Measurements from ENCODE around the gene MSI2. TPM values are rescaled to one million over a fixed set of nuclear protein-coding genes. Genes with fewer than 3 reads are reported as not detected.

MSI2 gene
- total RNA-seq, 1 experiment from 2014 or later: 174 TPM

DNA sequence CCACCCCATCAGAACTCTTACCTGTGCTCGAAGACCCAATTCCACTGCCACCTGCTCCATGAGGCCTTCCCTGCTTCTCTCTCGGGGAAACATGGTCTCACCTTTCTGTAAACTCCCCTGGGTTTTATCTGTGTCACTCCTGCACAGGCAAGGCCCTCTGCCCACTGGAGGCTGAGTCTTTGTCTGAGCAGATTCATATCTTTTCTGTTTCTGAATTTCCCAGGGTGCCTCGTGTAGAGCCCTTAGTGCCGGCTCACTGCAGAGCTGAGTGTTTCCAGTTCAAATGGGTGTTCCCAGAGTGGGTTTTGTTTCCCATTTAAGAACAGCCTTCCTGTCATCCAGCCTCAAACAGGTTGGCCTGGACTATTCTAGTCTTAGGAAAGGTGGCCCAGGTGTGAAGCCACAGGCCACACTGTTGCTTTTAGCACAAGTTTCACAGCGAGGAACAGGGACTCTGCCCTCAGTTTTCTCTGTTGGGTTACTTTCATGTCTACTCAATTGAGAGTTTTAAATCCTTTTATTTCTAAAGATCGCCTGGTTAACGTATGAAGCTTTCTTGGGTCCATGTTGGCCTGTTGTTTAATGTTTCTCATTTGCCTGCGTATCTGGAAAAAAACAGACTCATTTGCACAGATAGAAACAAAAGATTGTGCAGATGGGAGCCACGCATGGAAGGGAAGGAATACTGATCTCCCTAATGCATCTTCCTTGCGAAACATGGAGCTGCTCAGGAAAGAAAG is 228.7 kb downstream of the MSI2 start:
- intact Hi-C loops (cut with micrococcal nuclease; ENCODE audit: unreplicated experiment): loop anchor here (5.0 kb wide), 1 partner anchor 32 kb away; no protein-coding TSS in a partner anchor
- no TSS peak for BruUV-seq (replicated peaks)

DNA sequence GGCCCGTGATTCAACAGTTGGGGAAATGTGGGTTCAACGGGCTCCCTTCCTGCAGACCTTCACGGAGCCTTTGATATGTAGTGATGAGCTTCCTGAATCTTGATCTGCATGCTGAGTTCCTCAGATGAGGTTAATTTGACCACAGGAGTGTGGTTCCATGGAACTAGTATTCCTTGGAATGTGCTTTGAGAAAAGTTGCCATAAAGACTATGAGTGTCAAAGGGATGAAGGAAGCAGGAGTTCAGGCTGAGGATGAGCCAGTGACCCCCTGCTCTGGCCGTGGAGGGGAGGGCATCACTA is 229.2 kb downstream of the MSI2 start:
- no peaks in the 10 kb centered on the region for H3K9me3 Mint-ChIP-seq (ENCODE audit: unreplicated experiment)
- Histone ChIP-seq H3K36me3 (ENCODE audit: control insufficient read depth, insufficient read depth, low read length) (no peaks in the 10 kb centered on the region), H3K27me3 (replicated peaks; ENCODE audit: control insufficient read depth, insufficient read depth, low read length) (no peaks in the 10 kb centered on the region), H3K4me3 (ENCODE audit: low read depth, low read length) (no peak overlapping the region), H3K9me3 (no peaks in the 10 kb centered on the region), H3K4me1 (peaks cover 10% of the 10 kb centered on the region; the same call in 1 of the 2 replicates)
- H3K36me3 Mint-ChIP-seq (ENCODE audit: insufficient read depth, unreplicated experiment): peaks cover 35% of the 10 kb centered on the region
- no TSS peak for BruUV-seq (replicated peaks)
- no peak overlapping the region for H3K27ac Mint-ChIP-seq (ENCODE audit: unreplicated experiment)
- TF ChIP-seq, protein P1, sequence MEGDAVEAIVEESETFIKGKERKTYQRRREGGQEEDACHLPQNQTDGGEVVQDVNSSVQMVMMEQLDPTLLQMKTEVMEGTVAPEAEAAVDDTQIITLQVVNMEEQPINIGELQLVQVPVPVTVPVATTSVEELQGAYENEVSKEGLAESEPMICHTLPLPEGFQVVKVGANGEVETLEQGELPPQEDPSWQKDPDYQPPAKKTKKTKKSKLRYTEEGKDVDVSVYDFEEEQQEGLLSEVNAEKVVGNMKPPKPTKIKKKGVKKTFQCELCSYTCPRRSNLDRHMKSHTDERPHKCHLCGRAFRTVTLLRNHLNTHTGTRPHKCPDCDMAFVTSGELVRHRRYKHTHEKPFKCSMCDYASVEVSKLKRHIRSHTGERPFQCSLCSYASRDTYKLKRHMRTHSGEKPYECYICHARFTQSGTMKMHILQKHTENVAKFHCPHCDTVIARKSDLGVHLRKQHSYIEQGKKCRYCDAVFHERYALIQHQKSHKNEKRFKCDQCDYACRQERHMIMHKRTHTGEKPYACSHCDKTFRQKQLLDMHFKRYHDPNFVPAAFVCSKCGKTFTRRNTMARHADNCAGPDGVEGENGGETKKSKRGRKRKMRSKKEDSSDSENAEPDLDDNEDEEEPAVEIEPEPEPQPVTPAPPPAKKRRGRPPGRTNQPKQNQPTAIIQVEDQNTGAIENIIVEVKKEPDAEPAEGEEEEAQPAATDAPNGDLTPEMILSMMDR (IDR thresholded peaks at IDR 0.05; ENCODE audit: insufficient read depth in 1 of 2, low read depth in 1 of 2, low read length in 1 of 2, severe bottlenecking in 1 of 2, unreplicated experiment in 1 of 2): no peak
- CTCF ChIA-PET: interaction anchor here (0.6 kb wide), 1 partner anchor 19 kb away, joined by 3 read pairs; no protein-coding TSS in a partner anchor
- H3K4me1 Mint-ChIP-seq (ENCODE audit: low read depth, unreplicated experiment): peaks cover 13% of the 10 kb centered on the region
- intact Hi-C loops (cut with micrococcal nuclease; ENCODE audit: unreplicated experiment): no loop called here
- POLR2A ChIA-PET: interaction anchor here (0.5 kb wide), 1 partner anchor 40 kb away, joined by 8 read pairs; no protein-coding TSS in a partner anchor
- DNase-seq: no peak
- no peaks in the 10 kb centered on the region for H3K27me3 Mint-ChIP-seq (ENCODE audit: insufficient read depth, unreplicated experiment)
- H3K4me3 Mint-ChIP-seq (ENCODE audit: unreplicated experiment): no peak overlapping the region

More for the DNA sequence above, 228.7 kb downstream of the MSI2 start:
- peaks cover 11% of the 10 kb centered on the region; the same call in 1 of the 2 replicates for H3K4me1 ChIP-seq
- H3K4me3 ChIP-seq (ENCODE audit: low read depth, low read length): no peak overlapping the region
- no peaks in the 10 kb centered on the region for H3K27me3 Mint-ChIP-seq (ENCODE audit: insufficient read depth, unreplicated experiment)
- H3K9me3 Mint-ChIP-seq (ENCODE audit: unreplicated experiment): no peaks in the 10 kb centered on the region
- H3K4me1 Mint-ChIP-seq (ENCODE audit: low read depth, unreplicated experiment): peaks cover 13% of the 10 kb centered on the region
- CTCF ChIA-PET: interaction anchor here (0.6 kb wide), 1 partner anchor 20 kb away, joined by 3 read pairs; no protein-coding TSS in a partner anchor
- no peak overlapping the region for H3K4me3 Mint-ChIP-seq (ENCODE audit: unreplicated experiment)
- H3K9me3 ChIP-seq: no peaks in the 10 kb centered on the region
- H3K27ac Mint-ChIP-seq (ENCODE audit: unreplicated experiment): peak overlapping the region; percentile 5
- H3K27me3 ChIP-seq (replicated peaks; ENCODE audit: control insufficient read depth, insufficient read depth, low read length): no peaks in the 10 kb centered on the region
- TF ChIP-seq, protein P1 (IDR thresholded peaks at IDR 0.05; ENCODE audit: insufficient read depth in 1 of 2, low read depth in 1 of 2, low read length in 1 of 2, severe bottlenecking in 1 of 2, unreplicated experiment in 1 of 2): no peak
- POLR2A ChIA-PET: interaction anchor here (0.5 kb wide), 1 partner anchor 40 kb away, joined by 8 read pairs; no protein-coding TSS in a partner anchor
- H3K36me3 Mint-ChIP-seq (ENCODE audit: insufficient read depth, unreplicated experiment): peaks cover 39% of the 10 kb centered on the region
- no peaks in the 10 kb centered on the region for H3K36me3 ChIP-seq (ENCODE audit: control insufficient read depth, insufficient read depth, low read length)
- DNase-seq: no peak

DNA sequence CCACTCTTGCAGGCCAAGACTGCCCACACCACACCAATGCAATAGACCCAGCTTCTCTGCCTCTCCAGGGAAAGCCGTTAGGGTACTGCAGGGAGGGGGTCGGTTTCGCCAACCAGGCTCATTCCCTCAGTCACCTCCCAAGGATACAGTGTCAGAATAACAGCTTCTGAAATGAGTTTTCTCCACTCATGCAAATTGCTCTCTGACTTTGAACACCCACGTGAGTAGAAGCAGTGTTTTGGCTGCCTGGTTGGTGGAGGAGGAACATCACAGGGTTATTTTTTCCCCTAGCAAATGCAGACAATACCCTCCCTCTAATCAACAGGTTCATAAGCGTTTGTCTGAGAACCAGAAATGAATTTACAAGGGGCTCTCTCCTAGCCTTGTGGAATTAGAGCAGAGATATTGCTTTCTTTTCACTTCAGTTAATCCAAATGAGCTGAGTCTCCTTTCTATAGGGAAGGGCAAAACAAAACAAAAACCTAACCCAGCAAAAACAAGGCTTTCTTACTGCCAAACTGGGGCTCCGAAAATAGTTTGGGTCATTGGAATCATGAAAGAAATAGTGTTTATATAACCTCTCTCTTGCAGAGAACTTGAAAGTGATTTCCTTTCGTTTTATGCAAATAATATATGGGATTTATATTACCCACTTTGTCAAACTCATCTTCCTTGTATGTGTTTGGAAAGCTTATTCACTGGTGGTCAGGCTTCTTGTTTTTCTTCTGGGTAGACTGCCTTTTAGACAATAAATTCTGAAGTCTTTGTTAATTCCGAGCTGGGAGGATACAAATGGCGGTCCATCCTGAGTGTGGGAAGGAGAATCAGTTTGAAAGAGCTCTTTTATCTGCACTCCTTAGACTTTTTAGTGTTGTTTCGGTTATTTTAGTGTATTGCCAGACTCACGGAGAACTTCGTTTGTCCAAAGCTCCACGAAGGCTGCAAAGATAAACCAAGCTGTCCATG is 229.9 kb downstream of the MSI2 start:
- no peak overlapping the region for H3K4me3 ChIP-seq (ENCODE audit: low read depth, low read length)
- peaks cover 7% of the 10 kb centered on the region; the same call in 1 of the 2 replicates for H3K4me1 ChIP-seq
- Mint-ChIP-seq H3K4me3 (ENCODE audit: unreplicated experiment) (no peak overlapping the region), H3K27me3 (ENCODE audit: insufficient read depth, unreplicated experiment) (no peaks in the 10 kb centered on the region), H3K9me3 (ENCODE audit: unreplicated experiment) (no peaks in the 10 kb centered on the region), H3K36me3 (ENCODE audit: insufficient read depth, unreplicated experiment) (peaks cover 41% of the 10 kb centered on the region), H3K27ac (ENCODE audit: unreplicated experiment) (no peak overlapping the region), H3K4me1 (ENCODE audit: low read depth, unreplicated experiment) (peaks cover 13% of the 10 kb centered on the region)
- ChIA-PET CTCF (interaction anchor here (0.6 kb wide), 1 partner anchor 19 kb away, joined by 3 read pairs; no protein-coding TSS in a partner anchor), POLR2A (no interaction called here)
- TF ChIP-seq, protein P1 (IDR thresholded peaks at IDR 0.05; ENCODE audit: insufficient read depth in 1 of 2, low read depth in 1 of 2, low read length in 1 of 2, severe bottlenecking in 1 of 2, unreplicated experiment in 1 of 2): no peak
- no TSS peak for BruUV-seq (replicated peaks)
- intact Hi-C loops (cut with micrococcal nuclease; ENCODE audit: unreplicated experiment): no loop called here
- no peaks in the 10 kb centered on the region for H3K27me3 ChIP-seq (replicated peaks; ENCODE audit: control insufficient read depth, insufficient read depth, low read length)
- no peak for DNase-seq
- no peaks in the 10 kb centered on the region for H3K9me3 ChIP-seq
- no peaks in the 10 kb centered on the region for H3K36me3 ChIP-seq (ENCODE audit: control insufficient read depth, insufficient read depth, low read length)
